Middle frontal gyrus (tissue), 1 donor: ENCODE results near the gene C17orf67.

Experiments used
- DNase-seq: peaks from one replicate; pipeline ENCODE4 v3.0.0-alpha.2; 2015; ENCODE audit warnings: low spot score; ENCODE audit errors: extremely low spot score

Gene C17orf67

DNA sequence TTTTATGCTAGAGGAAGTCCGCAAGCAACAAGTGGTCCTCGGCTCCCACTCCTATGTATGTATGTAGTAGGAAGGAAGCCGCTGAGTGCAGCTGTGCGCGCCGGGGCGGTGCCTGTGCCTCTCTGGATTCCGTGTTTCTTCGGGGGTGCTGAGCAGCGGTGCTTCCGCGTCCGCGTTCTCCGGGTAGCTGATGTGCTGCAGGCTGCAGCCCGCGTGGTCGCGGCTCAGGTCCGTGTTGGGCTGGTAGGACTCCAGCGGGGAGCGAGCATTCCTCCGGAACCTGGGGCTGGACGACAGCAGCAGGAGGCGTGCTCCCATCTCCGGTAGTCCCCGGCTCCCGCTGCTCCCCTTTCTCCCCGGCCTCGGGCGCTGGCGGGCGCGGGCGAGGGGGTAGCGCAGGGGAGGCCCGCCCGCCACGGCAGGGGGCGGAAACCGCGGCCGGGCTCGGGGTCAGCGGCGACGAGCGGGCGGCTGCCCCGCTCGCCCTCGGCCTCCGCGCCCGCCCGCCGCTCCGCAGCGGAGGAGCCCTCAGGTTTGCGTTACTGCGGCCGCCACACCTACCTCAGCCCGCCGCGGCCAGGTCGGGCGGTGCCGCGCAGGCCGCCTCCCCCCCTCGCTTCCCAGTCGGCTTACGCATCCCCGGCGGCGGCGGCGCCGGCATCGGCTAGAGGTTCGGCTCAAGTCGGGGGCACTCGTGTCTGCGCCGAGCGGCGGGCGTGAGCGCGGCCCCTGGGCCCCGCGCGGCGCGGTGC, 487 bp downstream of the C17orf67 start:
- no peak for DNase-seq

GRCh38 chr17:56832446-56832845, 1.3 kb downstream of the C17orf67 start:
- DNase-seq = no peak

GRCh38 chr17:56831369-56832095, 2.2 kb downstream of the C17orf67 start:
- no peak for DNase-seq

GRCh38 chr17:56830726-56831368, 2.9 kb downstream of the C17orf67 start:
- no peak for DNase-seq

DNA sequence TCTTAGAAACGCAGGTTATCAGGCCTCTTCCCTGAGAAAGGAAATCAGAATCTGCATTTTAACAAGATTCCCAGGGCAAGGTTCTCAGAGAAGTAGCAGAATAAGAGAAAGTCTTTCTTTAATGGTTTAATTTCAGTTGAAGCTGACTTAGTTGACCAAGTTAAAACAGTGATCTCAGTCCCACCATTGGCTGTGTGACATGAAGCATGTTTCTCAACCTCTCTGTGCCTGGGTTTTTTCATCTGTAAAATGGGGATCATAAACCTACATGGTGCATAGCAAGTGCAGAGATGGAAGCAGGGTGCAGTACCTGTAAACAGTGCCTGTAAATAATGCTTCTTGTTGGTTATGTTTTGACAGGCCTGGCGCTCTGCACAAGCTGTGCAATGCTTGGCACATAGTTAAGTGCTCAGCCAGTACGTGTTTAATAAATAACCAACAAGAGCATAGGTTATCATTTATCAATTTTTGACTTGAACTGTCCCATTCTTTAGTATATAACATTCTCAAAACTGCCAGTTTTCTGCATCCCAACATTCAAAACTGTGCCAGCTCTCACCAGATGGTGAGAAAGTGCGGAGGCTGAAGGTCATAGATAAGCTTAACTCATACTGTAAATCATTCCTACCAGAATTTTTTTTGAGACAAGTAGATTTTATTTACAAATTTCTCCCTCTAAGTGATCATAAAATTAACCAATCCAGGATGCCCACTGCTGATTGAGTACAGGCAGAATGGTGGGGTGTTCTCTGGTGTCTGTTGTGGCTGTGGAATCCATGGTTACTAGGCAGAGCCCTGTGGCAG, 6.9 kb downstream of the C17orf67 start:
- DNase-seq = no peak

DNA sequence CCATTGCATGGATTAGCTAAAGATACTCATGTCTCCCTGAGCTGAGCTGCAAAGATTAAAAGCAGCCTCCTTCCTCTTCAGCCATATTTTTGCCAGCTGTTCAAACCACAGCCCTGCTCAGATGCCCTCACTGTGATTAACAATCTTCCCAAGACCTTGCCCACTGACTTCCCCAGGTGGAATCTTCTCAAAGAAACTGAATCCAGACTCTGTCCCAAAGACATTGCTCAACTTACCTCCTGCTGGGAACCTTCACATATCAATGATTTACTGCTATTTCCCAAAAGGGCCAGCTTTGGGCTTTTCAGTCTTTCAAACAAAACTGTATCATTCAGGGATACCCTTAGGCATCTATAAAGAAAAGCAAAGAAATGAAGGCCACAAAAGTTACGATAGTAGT, 9.2 kb downstream of the C17orf67 start:
- no peak for DNase-seq

- DNase-seq = no peak
Measured at GRCh38 chr17:56823848-56824247, 9.9 kb downstream of the C17orf67 start.

DNA sequence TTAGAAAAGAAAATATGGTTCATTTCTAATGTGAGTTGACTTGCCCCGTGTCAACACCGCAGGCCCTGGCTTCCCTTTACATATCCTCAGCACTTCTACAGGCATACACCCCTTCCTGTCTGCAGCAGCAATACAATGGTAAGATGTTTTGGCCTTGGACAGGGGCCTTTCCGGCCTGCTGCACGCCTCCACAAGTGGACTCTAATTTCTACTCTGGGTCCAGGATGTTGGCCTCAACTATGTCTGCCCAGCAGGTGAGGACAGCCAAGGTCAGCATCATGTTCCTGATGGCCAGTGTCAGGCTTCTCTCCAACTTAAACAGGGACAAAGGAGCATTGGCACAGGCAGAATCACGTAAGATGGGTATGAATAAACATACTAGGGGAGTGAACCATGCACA, 11.0 kb downstream of the C17orf67 start:
- no peak for DNase-seq

DNA sequence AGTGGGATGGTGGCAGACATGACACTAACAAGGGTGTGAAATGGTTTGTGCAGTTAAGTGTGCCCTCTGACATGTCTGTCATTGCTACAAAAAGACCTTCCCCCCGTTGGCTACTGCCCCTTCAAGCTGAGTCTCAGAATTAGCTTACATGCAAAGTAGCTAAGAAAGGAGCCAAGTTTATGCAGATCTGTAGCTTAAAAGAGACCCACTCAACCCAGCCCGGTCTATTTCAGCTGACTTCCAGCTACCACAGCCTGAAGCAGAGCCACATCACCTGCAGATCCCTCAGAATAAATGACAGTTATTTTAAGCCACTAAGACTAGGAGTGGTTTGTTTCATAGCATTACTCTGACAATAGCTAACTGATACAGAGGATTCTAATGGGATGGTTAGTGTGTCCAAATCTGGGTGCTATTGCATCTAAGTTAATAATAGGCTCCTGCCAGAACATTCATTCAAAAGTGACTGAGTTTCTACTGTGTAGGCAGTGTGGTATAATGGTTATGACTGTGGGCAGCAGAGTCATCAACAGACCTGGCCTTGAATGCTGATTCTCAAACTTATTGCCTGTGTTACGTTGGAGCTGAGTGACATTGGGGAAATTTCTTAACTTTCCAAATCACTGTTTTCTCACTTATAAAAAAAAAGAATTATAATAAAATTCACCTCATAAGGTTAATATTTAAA, 11.7 kb downstream of the C17orf67 start:
- no peak for DNase-seq

GRCh38 chr17:56820207-56820606, 13.5 kb downstream of the C17orf67 start:
- no peak for DNase-seq

- no peak for DNase-seq
Measured at GRCh38 chr17:56819431-56820145, 14.1 kb downstream of the C17orf67 start.

GRCh38 chr17:56819030-56819429, 14.7 kb downstream of the C17orf67 start:
- DNase-seq = no peak

GRCh38 chr17:56817066-56817465, 16.7 kb downstream of the C17orf67 start:
- DNase-seq = no peak

DNA sequence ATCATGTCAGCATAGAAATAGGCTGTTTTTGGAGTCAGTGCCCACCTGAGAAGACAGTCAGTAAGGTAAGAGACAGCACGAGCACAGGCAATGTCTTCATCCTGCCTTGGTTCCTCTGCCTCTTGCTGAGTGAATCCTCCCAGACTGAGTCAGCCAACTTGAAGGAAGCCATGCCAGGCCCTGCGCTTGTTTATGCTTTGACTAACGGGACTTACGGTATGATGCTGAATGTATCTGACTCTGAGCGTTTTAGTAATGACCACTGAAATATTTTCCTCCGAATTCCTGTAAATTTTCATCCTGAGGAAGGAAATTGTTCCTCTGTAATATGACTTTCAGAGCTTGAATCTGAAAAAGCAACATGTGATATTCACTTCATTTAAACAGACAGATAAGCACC, 18.0 kb downstream of the C17orf67 start:
- DNase-seq = no peak

DNA sequence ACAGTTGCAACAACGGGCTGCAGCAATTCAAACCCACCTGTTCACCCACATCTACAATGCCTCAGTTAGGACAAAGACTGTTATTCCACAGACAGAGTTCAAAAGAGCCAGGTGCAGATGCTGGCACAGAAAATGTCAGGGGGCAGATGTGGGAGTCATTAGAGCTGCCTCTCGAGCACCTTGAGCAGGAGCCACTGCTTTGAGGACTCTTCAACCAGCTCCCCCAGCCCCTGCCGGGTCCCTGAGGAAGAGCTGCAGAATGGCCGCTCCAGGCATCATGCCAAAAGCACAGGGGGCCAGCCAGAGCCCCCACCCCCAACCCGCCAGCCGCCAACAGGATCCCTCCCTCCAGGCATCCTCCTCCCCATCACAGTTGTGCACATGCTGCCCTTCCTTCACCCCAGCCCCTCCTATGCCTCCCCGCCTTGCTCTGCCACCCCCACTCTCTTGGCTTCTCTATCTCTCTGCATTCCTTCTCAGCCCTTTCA, 20.8 kb downstream of the C17orf67 start:
- DNase-seq = no peak

- no peak for DNase-seq
Measured at GRCh38 chr17:56810891-56811775, 22.6 kb downstream of the C17orf67 start.

DNA sequence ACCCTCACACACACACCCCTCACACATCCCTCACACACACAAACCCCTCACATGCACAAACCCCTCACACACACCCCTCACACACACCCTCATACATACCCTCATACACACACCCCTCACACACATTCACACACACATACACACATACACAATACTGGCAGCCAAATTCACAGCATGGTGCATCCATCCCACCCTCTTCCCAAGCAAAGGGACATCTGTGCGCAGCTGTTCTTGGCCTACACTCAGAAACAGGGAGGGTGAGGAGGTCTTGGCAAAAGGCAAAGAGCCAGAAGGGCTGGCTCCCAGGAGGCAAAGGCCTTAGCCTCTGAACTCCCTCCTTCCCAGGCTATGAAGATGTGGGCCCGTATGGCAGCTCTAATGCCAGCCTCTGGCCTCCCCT, 23.4 kb downstream of the C17orf67 start:
- no peak for DNase-seq

DNA sequence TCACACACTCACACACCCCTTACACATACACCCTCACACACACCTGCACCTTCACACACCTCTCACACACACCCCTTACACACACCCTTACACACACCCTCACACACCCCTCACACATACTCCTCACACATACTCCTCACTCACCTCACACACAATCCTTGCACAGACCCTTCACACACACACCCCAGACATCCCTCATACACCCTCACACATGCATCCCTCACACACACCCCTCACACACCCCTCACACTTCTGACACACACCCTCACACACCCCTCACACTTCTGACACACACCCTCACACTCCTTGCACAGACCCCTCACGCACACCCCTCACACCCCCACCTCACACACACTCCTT, 23.9 kb downstream of the C17orf67 start:
- DNase-seq = no peak

- DNase-seq = no peak
Measured at GRCh38 chr17:56809106-56809819, 24.5 kb downstream of the C17orf67 start.
